Smooth muscle cell of the pulmonary artery (primary cell): ENCODE results near the gene SCFD2. TPM values are rescaled to one million over a fixed set of nuclear protein-coding genes. Genes with fewer than 3 reads are reported as not detected.

ENCODE experiments used
- total RNA-seq: library from RNA; depleted of rRNA; stranded (reverse); fragments of >200 nt; gene quantifications from 2 replicates; pipeline ENCODE4 v1.2.3, GENCODE V29; 2014

SCFD2 gene
- 44.5 and 49.5 TPM in 2 replicates for total RNA-seq

DNA sequence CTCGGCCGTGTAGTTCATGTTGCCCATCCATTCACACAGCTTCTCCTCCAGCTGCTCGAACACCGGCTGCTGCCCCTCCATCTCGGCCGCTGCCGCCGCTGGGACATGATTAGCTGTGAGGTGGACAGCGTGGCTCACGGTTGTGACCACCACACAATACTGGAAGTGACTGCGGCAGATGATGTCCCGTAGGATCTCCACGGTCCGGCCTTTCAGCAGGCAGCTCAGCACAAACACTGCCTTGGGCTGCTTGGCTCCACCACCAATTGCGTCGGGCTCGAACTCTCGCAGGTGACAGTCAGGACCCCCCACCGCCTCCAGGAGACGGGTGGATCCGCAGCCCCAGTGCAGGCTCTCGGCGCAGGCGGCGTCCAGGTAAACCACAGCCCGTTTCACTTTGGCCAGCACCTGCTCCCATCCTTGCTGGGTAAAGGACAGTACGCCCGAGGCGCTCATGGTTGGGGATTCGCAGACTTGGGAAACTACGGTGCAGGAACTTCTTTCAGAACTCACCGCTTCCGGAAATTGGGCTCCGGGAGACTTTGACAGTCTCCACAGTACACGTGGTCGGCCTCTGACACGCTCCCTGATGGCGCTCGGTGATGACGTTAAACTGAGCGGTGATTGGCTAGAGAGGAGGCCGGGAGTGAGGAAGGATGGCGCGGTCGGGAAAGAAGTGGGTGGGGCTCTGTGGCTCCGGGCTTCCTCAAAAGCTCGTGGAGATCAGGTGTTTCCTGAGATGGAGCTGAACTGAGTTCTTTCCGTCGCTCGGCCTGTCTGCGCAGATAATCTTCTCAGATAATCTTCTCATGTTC lies at the start of gene SCFD2:
TSS of gene SCFD2 (minus strand) at position 576 of the 815 bp plus-strand sequence.

DNA sequence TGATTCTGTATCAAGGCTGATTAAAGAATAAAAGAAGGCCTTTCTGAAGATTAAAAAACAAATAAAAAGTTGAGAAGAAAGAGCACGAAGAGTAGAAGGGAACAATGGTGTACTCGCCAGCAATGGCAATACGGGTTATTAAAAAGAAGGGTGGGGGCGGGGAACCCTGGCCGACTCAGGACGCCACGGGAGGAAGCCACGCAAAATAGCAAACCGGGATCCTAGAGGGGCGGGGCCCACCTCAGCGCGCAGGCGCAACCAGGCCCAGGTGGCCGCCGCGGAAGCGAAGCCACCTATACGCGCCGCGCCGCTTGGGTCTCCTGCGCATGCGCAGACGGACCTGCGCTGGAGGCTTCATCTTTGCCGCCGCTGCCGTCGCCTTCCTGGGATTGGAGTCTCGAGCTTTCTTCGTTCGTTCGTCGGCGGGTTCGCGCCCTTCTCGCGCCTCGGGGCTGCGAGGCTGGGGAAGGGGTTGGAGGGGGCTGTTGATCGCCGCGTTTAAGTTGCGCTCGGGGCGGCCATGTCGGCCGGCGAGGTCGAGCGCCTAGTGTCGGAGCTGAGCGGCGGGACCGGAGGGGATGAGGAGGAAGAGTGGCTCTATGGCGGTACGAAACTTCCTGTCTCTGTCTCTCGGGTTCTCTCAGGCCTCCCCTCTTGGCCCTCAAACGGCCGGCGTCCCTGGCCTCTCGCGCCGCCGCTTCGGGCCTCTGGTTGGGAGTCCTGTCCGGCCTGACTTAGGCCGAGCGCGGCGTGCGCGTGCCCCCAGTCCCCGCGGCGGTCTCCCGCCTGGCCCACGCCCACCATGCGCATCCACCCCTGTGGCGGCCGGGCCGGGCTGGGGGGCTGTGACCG lies 11.7 kb upstream of the SCFD2 start, which contains the start of gene FIP1L1:
TSS of gene FIP1L1 (plus strand) at position 323 of the 852 bp plus-strand sequence. CDS start at position 521, 198 bp downstream.

DNA sequence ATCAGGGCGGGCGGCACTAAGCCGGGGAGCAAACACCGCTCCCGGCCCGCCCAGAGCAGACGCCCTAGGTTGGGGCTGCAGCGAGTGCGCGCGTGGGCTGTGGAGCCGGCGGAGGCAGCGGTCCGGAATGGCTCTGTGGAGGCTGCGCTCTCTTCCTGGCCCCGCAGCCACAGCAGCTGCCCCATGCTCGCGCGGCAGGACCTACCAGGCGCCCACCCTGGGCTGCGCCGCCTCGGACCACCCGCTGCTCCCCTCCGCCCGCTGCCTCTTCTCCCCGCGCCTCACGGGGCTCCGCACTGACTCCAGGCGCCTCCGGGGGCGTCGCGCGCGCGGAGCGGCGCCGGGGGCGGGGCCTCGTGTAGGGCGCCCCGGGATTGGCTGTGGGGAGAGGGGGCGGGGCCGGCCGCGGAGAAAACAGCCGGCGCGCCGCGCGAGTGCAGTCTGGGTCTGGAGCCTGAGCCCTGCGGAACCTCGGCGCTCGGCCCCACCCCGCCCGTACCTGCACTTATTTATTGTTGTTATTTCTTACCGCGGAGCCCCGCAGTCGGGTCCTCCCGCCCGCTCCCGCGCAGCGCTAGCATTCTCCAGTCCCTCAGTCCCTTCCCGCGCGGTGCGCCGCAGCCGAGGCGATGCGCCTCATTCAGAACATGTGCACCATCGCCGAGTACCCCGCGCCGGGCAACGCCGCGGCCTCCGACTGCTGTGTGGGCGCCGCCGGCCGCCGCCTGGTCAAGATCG lies 503.8 kb downstream of the SCFD2 start, which contains the start of gene RASL11B:
TSS of gene RASL11B (plus strand) at position 439 of the 738 bp plus-strand sequence. CDS start at position 630, 191 bp downstream.

Other genes with a start within 250 kb of the SCFD2 start
- 65.4 and 71.8 TPM in 2 replicates for gene FIP1L1, start 11.6 kb upstream of the SCFD2 start, total RNA-seq
- 9.1 and 15.1 TPM in 2 replicates for gene LNX1, start 225.4 kb upstream of the SCFD2 start, total RNA-seq